HuH-7 (cell line): Measurements from ENCODE around the gene TBC1D22A.

Experiments used
- DNase-seq: peaks from one replicate; pipeline ENCODE4 v3.0.0; 2011; ENCODE audit warnings: low spot score

The TBC1D22A gene

DNA sequence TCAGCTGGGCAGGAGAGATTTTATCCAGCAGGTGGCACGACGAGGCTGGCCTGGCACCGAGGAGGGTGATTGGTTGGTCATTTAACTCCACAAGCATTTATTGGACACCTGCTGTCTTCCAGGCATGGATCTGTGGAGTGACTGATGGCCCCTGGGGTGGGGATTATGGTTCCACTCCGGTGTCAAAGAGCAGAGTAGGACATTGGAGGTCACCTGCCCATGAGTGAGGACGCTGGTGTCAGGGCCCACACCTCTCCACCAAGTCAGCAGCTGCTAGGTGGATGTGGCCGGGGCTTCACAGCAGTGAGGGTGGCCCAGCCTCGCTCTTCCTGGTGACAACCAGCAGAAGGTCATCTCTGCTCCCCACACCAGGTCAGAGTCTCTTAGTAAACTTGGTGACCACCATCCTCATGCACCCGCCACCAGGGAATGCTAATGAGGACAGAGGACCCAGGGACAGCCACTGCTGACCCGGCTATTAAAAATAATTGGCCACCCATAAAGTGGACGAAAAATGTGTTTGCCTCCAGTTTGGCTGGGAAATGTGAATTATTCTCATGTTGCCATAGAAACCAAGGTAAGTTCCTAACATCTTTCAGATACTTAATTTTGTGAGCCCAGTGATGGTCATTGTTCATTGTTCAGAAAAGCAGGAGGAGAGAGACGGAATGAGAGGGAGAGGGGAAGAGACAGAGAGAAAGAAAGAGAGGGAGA lies 428.7 kb downstream of the TBC1D22A start:
- DNase-seq: no peak

DNA sequence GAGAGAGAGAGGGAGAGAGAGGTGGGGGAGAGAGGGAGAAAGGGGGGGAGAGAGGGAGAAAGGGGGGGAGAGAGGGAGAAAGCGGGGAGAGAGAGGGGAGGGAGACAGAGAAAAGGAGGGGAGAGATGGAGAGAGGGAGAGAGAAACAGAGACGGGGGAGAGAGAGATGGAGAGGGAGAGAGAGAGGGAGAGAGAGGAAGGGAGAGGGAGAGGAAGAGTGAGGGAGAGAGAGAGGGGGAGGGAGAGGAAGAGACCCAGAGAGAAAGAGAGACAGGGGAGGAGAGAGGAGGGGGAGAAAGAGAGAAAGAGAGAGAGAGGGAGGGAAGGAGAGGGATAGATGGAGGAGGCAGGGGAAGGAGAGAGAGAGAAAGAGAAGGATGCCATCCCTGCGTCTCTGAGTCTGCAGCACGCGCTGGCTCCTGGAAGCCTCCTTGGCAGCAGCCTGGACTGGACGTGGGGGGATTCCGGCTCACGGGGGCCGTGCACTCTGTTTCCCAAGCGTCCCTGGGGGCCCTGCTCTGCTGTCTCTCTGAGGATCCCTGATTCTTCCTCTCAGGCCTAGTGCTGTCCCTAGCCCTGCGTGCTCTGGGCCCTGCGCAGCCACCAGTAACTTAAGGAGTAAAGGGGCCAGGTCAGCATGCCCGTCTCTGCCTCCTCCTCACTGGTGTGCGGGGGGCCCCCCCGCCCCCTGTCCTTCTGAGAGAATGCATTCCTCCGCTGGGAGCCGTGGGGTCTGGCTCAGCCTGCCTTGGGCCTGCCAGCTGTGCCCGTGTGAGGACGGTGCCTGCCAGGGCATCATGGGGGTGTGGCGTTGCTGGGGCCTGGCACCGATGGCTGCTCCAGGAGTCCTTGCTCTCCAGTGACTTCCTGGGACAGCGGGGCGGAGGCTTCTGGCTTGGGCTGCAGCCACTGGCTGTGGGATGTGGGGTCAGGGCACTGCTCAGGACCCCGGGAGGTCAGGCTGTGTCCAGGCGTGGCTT lies 429.5 kb downstream of the TBC1D22A start:
- DNase-seq: no peak

DNA sequence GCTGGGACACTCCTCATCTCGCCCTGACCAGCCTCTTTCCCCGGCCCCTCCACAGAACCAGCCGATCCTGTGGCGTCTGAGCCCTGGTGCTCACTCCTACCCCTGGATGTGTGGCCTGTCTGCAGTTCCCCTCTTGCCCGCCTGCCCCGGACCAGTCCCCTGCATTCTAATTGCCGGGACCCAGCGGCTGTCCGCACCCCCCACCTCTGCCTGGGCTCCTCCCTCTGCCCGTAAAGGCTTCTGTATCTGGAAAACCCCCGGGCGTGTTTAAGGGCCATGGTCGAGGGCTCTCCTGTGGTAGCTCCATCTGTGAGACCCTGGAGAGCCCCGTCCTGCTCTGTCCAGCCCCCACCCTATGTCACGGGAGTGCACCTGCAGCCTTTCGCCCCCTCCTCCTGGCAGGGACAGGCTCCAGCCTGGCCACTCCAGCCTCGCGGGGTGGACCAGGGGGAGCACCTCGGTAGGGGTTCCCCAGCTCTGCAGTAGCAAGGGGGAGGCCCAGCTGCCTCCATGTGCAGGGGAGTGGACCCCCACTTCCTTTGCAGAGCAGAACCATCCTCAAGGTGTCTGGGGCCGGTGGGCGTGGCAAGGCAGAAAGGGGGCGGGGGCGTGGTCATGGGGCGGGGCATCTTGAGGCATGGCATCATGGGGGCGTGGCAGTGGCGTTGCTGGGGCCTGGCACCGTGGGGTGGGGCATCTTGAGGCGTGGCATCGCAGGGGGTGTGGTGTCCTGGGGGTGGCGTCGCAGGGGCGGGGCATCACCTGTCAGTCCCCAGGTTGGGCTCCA lies 430.4 kb downstream of the TBC1D22A start:
- no peak for DNase-seq

DNA sequence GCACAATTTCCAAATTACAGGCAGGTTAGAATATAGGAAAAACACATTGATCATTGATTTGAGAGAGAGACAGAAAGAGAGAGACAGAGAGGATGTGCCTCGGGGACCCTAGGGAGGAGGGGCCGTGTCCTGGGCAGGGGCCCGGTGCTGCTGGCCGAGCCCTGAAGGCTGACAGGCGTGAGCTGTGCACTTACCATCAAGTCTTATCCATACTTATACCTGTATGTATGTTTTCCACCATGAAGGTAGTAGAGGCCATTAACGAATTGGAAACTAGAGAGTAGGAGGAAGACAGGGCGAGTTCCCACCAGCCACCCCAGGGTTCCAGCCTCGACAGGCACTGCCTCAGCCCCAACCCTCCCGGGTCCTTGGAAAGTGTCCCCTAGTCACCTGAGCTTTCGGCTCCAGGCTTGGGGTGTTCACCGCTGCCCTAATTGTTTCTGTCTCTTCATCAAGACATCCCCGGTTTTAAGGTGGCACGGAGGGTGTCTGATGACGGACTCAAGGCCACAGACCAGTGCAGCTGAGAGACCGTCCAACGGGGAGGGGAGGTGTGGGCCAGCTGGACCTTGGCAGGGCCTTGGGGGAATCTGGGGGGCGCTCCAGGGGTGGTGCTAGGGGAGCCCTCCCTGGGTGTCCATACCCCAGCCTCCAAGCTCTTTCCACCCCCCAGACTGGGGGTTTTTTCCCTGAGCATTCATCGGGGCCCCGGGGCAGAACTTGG lies 431.3 kb downstream of the TBC1D22A start:
- no peak for DNase-seq

DNA sequence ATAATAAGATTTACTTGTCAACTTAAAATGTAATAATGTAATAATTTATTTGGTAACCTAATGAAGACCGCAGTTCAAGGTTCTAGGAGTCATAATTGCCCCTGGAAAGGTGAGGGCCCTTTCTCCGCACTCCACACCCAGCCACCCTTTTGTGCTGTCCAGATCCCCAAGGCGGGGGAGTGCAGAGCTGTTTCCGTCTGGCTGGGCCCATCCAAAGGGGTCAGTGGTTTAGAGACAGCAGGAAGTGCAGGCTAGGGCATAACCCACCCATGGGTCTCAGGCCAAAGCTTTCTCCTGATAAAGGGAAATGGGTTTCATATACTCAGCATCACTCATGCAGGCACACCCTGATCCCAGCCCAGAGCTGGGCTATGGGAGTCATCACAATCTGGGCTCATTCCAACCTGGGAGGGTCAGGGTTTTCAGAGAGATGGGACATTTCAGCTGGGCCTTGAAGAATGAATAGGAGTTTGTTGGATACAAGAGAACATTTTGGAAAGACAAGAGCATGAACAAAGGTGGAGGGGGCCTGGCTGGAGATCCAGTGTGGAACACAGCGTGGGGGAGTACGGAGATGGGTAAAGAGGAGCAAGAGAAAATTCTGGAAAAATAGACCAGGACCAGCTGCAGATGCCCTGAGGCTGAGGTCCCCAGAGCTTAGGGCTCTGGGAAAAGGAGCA lies 432.2 kb downstream of the TBC1D22A start:
- no peak for DNase-seq

DNA sequence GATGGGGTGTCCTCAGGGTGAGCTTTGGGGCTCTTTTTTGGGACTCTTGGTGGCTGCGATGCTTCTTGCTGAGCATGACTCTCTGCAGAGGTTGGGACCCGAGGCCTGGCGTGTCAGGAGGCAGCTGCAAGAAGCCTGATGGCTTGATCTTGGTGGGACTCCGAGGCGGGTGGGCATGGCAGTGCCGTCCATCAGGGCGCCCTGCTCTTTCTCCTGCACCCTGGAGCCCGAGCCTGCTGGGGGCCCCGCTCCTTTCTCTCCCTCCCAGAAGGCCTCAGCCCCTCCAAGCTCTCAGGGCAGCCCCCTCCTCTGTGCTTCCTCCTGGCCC lies 432.7 kb downstream of the TBC1D22A start:
- DNase-seq: no peak

DNA sequence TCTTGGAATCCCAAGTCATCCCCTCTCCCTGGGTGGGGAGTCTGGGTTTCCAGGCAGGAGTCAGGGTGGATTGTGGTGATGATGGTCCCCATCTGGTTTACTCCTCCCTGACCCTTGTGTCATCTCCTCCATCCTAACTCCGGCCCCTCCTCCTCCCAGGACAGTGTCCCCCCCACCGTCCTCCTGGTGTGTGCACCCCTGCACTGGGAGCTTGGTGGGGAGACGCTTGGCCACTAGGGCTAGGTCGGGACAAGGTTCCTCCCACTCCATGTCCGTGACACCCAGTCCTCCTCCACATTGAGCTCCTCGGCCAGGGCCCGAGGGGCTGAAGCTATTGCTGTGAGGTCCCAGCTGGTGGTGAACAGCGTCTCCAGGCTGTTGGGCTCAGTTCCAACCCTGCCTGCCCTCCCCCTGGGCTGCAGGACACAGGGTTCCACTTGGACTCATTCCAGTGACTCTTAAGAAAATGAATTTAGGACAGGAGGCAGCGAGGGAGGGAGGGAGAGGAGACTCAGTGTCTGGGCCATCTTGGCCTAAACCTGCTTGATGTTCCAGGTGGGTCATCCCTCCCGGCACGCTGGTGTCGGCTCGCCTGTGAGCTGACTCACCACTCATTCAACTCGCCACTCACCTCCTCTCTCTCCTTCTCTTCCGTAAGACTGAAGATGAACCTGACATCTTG lies 433.2 kb downstream of the TBC1D22A start:
- no peak for DNase-seq

DNA sequence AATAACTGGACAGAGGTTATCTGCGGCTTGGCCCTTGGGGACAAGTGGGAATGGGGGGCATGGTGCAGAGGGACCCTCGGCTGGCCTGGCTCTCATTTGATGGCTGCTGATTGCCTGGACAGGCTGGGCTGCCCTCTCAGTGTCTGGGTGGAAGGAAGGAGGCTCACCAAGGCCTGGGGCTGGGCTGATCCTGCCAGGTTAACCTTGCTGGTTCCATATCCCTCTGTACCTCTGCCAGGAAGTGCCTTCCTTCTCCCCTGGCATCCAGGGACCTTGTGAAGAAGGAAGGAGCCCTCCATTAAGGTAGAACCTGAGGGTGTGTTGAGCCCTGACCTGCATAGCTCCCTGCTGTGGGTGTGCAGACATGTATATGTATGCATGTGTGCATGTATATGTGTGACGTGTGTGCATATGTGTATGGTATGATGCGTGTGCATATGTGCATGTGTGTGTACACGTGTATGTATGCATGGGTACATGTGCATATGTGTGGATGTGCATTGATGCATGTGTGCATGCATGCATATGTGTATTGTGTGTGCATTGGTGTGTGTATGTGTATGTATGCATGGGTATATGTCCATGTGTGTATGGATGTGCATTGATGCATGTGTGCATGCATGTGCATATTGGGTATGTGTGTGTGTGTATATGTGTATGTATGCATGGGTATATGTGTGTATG lies 433.9 kb downstream of the TBC1D22A start:
- no peak for DNase-seq

DNA sequence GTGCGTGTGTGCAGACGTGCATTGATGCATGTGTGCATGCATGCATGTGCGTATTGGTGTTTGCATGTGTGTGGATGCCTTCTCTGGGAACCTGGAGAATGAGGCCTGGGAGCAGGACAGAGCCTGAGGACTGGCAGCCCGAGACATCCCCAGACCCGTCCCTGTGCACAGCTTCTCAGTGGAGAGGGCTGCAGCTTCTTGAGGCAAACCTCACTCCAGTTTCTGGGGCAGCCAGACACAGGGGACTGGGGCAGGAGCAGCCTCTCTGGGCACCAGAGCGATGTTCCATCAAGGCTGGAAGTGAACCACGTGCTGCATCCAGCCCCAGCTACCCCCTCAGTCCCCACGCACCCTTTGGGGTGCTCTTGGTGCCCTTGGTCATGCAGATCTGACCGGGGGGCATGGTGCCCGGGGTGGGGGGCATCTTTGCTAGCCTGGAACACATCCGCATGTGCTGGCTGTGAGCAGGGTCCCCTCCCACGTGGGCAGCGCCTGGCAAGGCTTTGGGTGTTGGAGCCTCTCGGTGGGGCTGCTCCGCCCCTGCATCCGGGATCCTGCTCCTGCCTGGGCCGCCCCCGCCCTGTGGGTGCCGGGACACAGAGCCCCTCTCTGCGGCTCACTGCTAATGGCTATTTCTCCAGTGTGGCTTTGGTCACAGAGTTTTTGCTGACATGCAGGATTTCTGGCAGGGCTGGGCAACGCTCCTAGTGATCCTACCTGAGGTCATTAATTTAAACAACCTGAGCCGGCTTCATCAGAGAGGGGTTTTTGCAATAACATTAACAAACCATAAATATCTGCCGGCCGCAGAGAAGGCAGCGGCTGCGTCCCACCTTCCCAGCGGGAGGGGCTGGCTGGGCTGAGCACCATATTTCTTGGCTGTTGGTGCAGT lies 434.7 kb downstream of the TBC1D22A start:
- no peak for DNase-seq

DNA sequence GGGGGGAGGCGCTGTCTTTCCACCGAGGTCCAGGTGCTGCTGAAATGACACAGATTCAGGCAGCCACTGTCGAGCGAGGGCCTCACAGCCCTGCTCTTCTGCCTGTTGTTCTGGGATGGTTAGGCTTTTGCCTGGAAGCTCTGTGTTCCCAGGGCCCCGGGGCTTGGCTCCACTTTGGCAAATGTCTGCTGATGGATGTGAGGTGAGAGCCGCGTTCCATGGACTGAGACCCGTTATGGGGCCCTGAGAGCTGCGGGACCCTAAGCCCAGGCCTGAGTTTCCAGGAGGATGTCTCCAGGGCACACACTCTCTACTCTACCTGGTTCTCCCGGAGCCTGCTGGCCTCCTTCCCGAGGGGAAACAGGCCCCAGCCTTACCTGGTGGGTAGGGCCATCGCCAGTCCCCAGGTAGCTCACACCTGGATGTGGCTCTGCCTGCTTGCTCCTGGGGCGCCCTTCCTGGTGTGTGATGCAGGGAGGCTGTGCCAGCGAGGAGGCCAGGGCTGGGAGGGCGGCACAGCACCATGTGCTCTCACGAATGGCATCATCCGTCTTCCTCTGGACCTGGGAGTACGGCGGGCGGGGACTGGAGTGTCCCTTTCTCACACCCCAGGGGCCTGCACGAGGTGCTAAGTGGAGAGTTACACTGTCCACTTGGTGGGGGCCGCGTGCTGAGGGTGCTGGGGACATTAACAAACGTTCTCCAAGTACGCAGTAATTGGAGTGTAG lies 435.5 kb downstream of the TBC1D22A start:
- no peak for DNase-seq

DNA sequence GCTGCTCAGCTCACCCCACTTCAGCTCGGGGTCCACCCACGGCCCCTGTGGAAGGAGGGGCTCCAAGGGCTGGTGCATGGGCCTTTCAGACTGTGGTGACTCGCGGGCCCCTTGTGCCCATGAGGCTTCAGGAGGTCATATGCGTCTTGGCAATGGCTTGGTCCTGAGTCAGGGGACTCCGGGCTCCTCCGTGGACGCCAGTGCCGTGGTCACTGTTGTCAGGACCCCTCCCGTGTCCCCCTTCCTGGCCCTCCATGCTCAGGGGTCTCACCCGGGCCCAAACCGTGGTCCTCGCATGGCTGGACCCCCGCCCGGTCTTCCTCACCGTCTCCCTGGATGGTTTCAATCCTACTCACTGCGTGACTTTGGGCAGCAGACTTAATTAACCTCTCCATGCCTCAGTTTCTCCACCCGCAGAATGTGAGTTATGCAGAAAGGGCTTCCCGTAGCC lies 436.4 kb downstream of the TBC1D22A start:
- DNase-seq: no peak

DNA sequence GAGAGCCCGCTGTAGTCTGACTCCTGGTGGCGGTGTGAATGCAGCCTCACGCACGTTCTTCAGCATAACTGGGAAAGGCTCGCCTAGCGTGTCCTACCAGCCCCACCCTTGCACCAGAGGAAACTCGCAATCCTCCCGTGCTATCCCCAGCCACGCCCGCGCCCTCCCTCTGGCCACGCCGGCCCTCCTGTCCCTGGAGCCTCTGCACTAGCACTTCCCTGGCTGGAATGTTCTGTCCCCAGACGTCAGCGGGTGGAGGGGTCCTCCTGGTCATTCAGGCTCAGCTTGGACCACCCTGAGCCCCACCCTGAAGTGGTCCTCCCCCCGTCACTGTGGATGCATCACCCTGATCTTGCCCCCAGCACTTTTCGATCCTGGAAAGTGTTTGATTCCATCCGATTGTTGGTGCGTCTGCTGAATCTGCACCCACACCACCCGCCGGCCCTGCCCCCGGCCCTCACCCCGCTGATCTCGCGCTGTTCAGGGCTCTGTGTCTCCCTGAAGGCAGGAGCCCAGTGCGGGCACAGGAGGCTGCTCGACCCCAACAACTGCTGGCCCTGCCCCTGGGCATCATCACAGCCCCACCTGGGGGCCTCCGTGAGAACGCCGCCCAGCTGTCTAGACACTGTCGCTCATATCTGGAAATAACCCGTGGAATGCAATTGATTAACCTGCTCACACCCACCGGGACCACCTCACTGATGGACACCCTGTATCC lies 437.0 kb downstream of the TBC1D22A start:
- no peak for DNase-seq

DNA sequence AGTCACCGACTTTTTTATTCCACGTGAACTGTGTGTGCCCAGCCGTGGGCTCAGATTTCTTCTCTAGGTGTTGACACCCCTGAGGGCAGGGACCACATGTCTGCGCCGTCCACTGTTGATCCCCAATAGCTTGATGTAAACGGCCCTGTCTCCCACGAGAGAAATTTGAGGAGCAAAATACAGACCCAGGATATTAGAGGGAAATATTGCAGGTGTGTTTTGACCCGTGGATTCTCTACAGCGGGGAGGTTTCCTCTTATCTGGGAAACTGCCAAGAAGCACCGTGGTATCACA lies 437.5 kb downstream of the TBC1D22A start:
- no peak for DNase-seq

DNA sequence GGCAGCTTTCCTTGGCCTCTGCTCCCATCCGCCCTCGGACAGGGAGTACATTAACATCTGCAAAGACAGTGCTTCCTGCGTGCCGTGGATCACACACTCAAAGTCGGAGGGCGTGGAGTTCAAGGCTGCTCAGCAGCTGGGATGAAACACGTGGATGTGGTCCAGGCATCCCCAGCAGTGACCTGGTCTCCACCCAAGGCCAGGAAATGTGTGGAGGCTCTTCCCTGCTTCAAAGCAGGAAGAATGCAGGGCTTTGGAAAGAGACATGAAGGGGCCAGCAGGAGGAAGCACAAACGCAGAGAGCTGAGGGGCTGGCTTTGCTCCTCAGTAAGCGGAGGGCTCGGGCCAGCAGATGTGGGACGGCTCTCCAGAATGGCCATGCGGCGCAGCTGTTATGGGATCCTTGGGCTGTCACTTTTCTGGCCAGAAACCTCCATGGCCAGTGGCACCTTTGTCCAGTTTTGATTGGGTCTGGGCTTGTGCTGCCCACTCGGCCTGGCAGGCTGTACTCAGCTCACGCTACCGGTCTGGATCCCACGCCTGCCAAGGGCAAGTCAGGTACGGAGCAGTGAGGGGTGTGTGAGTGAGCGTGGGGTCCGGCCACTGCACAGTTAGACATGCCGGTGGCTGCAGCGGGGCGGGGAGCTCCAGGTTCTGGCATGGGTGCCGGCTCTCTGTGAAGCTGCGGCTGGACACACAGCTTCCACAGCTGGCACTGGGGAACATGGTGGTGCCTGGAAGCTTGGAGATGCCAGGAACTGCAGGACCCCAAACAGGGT lies 438.0 kb downstream of the TBC1D22A start:
- DNase-seq: no peak

DNA sequence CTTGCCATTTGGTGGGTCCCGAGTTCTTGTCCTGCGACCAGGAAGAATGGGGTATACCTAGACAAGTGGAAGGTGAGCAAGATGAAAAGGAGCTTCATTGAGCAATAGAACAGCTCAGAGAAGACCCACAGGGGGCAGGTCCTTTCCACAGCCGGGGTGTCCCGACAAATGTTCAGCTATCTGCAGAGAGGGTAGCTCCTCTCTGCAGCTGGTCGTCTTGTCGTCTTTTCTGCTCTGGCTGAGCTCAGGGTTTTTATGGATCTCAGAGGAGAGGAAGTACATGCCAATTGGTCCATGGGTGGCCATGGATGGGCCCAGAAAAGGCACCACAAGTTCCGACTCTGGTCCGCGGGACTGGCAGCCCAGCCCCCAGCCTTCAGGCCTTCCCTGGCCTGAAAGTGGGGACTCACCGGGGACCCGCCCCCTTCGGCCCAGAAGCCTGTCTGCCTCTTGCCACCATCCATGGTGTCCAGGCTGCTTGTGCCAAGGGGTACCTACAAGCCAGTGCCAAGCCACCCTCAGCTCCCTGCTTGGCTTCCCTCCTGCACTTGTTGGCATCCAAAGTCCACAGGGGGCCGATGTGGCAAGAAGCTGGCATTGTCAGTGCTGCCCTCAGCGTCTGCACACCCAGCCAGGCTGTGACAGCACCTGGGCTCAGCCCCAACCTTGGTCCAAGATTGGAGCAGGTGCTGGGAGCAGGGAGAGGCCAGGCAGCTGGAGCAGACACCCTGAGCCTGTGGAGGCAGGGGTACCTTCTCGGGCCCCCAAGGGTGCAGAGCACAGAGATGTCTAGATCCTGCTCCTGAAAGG lies 438.9 kb downstream of the TBC1D22A start:
- no peak for DNase-seq
